SK-MEL-5 (cell line): ENCODE measurements around the gene SEMA5A. TPM values are rescaled to one million over a fixed set of nuclear protein-coding genes. Genes with fewer than 3 reads are reported as not detected.

ENCODE experiments used
- DNase-seq: peaks from one replicate; pipeline ENCODE4 v3.0.0-alpha.2; 2016; ENCODE audit warnings: low read depth, low spot score
- in situ Hi-C: cut with HindIII; loops from 2 replicates; pipeline ENCODE4 v1.10.0; 2016; ENCODE audit warnings: low sequenced_read_pairs, high pct_unique_total_duplicates, low pct_unique_long_range_greater_than_20kb
- polyA plus RNA-seq, 2 experiments: library from polyadenylated mRNA; depleted of rRNA; stranded (reverse); fragments of >200 nt; gene quantifications; 2 replicates each; pipeline ENCODE4 v1.2.3, GENCODE V29; 2015
- total RNA-seq: library from RNA; depleted of rRNA; stranded (reverse); fragments of >200 nt; shearing (Covaris generic); gene quantifications from 2 replicates; pipeline ENCODE4 v1.2.3, GENCODE V29; 2014; rRNA removed

SEMA5A gene
- 38.1 and 39.0 TPM in 2 replicates for total RNA-seq
- 22.6 and 33.3 TPM in 2 replicates for polyA plus RNA-seq (2015; cell fraction: cytosol; rRNA removed)
- 9.0 and 13.5 TPM in 2 replicates for polyA plus RNA-seq (2015; cell fraction: nucleus; rRNA removed)

GRCh38 chr5:9545992-9546851 is at the start of gene SEMA5A:
Gene SEMA5A, minus strand, starts transcription at chr5:9546075. Its CDS starts 166,129 bp downstream, at chr5:9379946.
- peak; percentile 70 for DNase-seq
- in situ Hi-C loops, result no loop called here

- no peak for DNase-seq
- in situ Hi-C loops, result no loop called here
These were observed 49.0 kb upstream of the SEMA5A start for GRCh38 chr5:9594913-9595312.

DNA sequence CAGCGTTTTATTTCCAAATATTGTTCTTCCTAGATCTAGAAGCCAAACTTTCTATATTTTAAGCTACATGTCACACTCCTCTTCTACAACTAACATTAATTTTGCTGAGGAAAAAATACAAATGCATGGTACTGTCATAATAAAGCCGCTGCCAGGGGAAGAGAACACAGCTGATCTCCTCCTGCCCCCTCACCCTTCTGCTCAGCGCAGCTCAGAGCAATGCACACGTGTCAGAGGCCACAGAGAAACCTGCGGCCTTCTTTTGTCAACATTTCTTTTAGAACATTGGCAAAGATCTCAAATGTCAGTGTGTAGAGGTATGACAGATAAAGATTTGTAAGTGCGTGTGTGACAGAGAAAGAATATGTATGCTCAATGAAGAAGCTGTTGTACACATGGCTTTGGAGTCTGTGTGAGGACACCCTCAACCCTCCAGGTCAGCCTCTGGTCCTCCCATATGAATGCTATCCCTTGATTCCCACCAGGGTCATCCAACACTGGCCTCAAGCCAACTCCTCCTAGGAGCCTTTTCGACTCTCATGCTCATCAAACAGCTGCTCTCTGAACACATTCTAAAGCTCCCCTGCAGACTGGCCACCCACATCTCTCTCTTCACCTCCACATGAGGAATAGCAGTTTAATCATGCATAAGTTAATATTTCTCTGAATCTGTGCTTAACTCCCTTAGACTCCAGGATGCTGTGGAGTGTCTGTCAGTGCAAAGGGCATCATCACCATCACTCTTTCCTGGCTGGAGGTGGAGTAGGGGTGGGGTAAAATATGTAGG is 43.4 kb upstream of the SEMA5A start:
- DNase-seq, result no peak
- in situ Hi-C loops, result no loop called here

- in situ Hi-C loops, result no loop called here
- no peak for DNase-seq
These were observed 42.4 kb upstream of the SEMA5A start for GRCh38 chr5:9588254-9588653.

DNA sequence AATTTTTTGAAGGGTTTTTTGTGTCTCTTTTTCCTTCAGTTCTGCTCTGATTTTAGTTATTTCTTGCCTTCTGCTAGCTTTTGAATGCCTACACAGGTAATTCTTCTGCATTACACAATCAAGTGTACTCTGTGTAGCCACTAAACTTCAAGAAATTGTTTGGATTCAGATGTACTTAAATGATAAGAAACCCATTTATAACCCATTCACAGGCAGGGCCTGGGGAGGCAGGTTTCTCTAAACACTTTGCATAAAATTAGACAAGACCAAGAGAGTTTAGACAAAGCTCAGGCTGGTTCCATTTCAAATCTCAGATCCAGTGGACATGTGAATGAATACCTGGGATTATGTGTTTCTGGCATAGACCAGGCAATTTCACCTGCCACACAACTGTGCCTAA is 41.3 kb upstream of the SEMA5A start:
- no peak for DNase-seq
- in situ Hi-C loops, result no loop called here

DNA sequence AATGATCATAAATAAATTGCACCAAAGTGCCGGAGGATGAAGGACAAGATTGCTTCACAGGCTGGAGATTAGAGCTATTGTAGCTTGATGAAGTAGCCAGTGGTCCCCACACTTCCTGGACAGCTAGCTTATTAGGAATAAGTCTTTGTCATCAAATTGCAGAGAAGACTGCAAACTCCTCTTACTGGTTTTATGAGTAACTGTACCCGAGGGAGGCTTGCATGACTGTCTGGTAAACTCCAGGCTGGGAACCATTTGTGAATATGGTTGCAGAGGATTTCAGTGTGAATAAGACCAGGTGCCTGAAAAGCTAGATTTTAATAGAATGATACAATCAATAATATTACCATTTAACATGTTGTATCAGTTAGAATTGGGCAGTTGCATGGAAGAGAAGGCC is 36.5 kb upstream of the SEMA5A start:
- in situ Hi-C loops, result no loop called here
- no peak for DNase-seq

- in situ Hi-C loops, result no loop called here
- DNase-seq, result peak; percentile 42
These were observed 27.9 kb upstream of the SEMA5A start for GRCh38 chr5:9573796-9574195.

DNA sequence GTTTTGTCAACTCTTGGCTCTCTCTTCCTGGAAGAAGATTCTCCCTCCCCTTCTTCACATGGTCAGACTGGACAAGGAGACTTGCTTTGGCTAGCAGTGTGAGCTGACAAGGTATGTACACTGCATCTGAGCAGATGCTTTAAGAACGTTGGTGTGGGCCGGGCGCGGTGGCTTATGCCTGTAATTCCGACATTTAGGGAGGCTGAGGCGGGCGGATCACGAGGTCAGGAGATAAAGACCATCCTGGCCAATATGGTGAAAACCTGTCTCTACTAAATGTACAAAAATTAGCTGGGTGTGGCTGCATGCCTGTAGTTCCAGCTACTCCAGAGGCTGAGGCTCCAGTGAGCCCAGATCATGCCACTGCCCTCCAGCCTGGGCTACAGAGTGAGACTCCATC is 26.4 kb upstream of the SEMA5A start:
- no peak for DNase-seq
- in situ Hi-C loops, result no loop called here

DNA sequence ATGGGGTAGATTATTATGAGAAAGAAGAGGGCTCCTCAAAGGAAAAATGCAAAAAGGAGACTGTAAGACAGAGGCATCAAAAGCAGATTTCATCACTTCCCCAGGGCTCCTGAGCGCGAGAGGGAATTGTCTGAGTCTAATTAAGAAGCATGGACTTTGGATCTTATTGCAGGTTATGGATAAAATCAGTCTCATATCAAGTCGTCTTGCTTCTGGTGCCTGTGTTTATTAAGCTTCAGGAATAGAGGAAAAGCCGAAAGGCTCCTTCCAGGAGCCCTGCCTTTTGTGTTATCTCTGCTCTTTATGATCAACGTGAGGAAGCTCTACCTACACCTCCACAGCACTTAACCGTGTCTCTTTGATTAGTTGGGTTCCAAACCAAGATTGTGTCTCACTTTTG is 25.0 kb upstream of the SEMA5A start:
- no peak for DNase-seq
- in situ Hi-C loops, result no loop called here

- in situ Hi-C loops, result no loop called here
- no peak for DNase-seq
These were observed 21.2 kb upstream of the SEMA5A start for GRCh38 chr5:9567039-9567438.

DNA sequence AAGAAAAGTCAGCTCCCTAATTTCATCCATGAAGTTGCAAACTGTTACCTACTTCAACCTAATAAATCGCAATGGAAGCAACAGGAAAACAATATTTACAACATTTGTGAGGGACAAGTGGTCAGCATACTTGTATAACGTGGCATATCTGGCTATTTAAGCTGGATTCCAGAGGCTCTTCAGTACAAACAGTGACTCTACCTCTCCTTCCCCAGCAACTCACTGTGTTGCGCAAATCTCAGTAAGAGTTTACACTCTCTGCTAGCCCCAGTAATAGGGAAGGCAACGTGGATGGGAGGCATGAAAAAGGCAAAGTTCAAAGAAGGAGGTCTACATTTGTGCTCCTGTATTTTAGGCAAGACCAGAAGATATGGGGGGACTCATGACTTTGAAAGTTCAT is 18.9 kb upstream of the SEMA5A start:
- no peak for DNase-seq
- in situ Hi-C loops, result no loop called here

GRCh38 chr5:9562141-9562540 is 16.3 kb upstream of the SEMA5A start:
- no peak for DNase-seq
- in situ Hi-C loops, result no loop called here

DNA sequence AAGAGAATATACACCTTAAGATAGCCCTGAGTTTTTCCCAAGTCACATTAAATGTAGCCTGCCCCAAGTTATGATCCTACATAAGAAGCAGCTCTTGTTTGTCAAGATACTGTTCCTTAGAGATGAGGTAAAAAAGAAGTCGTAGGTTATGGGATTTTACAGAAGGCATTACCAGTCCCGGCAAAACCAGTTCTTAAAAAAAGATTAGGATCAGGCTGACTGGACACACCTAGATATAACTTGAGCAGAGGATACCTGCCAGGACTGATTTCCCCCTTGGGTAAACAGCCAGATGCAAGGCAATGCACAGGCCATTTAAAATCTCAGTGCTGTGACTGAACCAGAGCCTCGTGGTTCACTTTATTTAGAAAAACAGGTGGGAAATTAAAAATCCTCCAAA is 14.1 kb upstream of the SEMA5A start:
- in situ Hi-C loops, result no loop called here
- DNase-seq, result no peak

- no peak for DNase-seq
- in situ Hi-C loops, result no loop called here
These were observed 12.6 kb upstream of the SEMA5A start for GRCh38 chr5:9558319-9558965.

- in situ Hi-C loops, result no loop called here
These were observed 11.8 kb upstream of the SEMA5A start for GRCh38 chr5:9557696-9558095.

GRCh38 chr5:9555961-9556360 is 10.1 kb upstream of the SEMA5A start:
- no peak for DNase-seq
- in situ Hi-C loops, result no loop called here

More at GRCh38 chr5:9557696-9558095, 11.8 kb upstream of the SEMA5A start:
- no peak for DNase-seq

DNA sequence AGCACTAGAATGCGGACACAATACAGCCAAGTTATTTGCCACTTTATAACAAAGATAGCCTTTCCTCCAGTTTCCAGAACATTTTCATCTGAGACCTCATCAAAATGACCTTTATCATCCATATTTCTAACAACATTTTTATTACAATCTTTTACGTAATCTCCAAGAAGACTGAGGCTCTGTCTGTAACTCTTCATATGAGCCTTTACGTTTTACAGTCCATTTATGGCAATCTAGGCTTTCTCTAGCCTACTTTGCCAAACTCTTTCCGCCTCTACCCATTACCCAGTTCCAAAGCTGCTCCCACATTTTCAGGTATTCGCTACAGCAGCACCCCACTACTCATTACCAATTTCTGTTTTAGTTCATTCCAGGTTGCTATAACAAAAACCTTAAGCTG is 8.2 kb upstream of the SEMA5A start:
- in situ Hi-C loops, result no loop called here
- DNase-seq, result no peak

DNA sequence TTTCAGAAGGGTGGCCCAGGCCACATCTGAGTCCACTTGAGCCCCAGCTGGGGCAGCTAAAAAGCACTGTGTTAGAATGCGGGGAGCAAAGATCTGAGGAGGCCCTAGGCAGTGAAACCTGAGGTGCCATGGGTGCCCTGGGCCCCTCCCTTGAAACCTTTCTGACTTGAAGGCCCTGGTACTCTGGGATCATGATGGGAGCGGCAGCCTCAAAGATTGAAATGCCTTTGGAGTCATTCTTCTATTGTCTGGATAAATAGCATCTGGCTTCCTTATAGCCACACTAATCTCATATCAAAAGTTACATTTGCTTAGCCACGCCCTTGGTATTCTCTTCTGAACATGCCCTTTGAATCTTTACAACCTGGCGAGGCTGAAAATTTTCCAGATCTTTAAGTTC is 7.7 kb upstream of the SEMA5A start:
- in situ Hi-C loops, result no loop called here
- no peak for DNase-seq
